ENCODE measurements around the gene PHF19. TPM values are rescaled to one million over a fixed set of nuclear protein-coding genes. Genes with fewer than 3 reads are reported as not detected.

Gene PHF19
- total and polyA plus RNA-seq, 2 of the 8 experiments (the other 6 are each of a cell fraction or from before 2014, with no cell fraction given), result 28.2 to 31.8 TPM

- Histone ChIP-seq H3K4me2 (ENCODE audit: insufficient read depth in 1 of 2, low read depth in 2 of 2, low read length in 2 of 2) (no peak overlapping the region), H2BK120ac (replicated peaks; ENCODE audit: low read depth, low read length) (no peak overlapping the region), H2BK20ac (ENCODE audit: low read length) (no peak overlapping the region), H3K36me3 (ENCODE audit: control insufficient read depth in 2 of 4, insufficient read depth in 4 of 4, low read length in 3 of 4) (peaks cover 0 to 24% (median 5%) of the 10 kb centered on the region in 4 experiments; a peak in 4 of 8 replicates), H3K23ac (ENCODE audit: insufficient read length) (no peak overlapping the region), H4K20me1 (replicated peaks in 1 of 2; ENCODE audit: control insufficient read depth in 1 of 2, insufficient read depth in 2 of 2, low read length in 2 of 2) (no peaks in the 10 kb centered on the region), H3K23me2 (ENCODE audit: low read depth, low read length) (no peaks in the 10 kb centered on the region), H3K79me2 (ENCODE audit: control insufficient read depth in 1 of 2, insufficient read depth in 2 of 2, low read length in 2 of 2) (no peaks in the 10 kb centered on the region), H3K27me3 (replicated peaks in 1 of 4; ENCODE audit: control insufficient read depth in 3 of 4, extremely low read depth in 1 of 4, insufficient read depth in 3 of 4, low read length in 3 of 4) (no peaks in the 10 kb centered on the region), H2AFZ (ENCODE audit: low read length) (no peak overlapping the region), H4K8ac (ENCODE audit: extremely low read depth, insufficient read depth, low read length) (no peak overlapping the region), H3K4me3 (ENCODE audit: extremely low read depth in 1 of 4, insufficient read depth in 2 of 4, low read depth in 3 of 4, low read length in 4 of 4) (no peak overlapping the region), H3K79me1 (ENCODE audit: low read depth, low read length) (no peaks in the 10 kb centered on the region), H2BK12ac (ENCODE audit: low read depth, low read length) (no peak overlapping the region), H2AK5ac (ENCODE audit: low read depth, low read length) (no peak overlapping the region), H3K4ac (replicated peaks; ENCODE audit: insufficient read length, low read depth, low read length) (no peak overlapping the region), H2BK5ac (ENCODE audit: low read depth, low read length) (no peak overlapping the region), H3K4me1 (replicated peaks in 1 of 4; ENCODE audit: control insufficient read depth in 3 of 4, insufficient read depth in 4 of 4, low read length in 3 of 4) (peaks cover 0 to 6% (median 4%) of the 10 kb centered on the region in 4 experiments; a peak in 4 of 7 replicates), H2BK15ac (ENCODE audit: low read length) (no peak overlapping the region), H3K18ac (ENCODE audit: extremely low read depth, low read length) (no peak overlapping the region), H4K5ac (ENCODE audit: insufficient read length, low read depth, low read length) (no peak overlapping the region), H3K56ac (replicated peaks; ENCODE audit: insufficient read length, low read depth, low read length) (no peak overlapping the region), H4K91ac (replicated peaks; ENCODE audit: insufficient read length, low read length) (no peak overlapping the region), H3K9me3 (ENCODE audit: insufficient read depth in 2 of 2, low read depth in 1 of 2, low read length in 1 of 2) (no peaks in the 10 kb centered on the region), H3K27ac (ENCODE audit: low read depth, low read length) (no peak overlapping the region), H3K9ac (replicated peaks in 1 of 4; ENCODE audit: extremely low read depth in 1 of 4, low read depth in 3 of 4, low read length in 3 of 4) (no peak overlapping the region), H3K14ac (ENCODE audit: insufficient read length) (no peak overlapping the region)
- TF ChIP-seq GABPA (IDR thresholded peaks at IDR 0.05; ENCODE audit: borderline replicate concordance, insufficient read depth, low read length), result no peak
- no peak for TF ChIP-seq RFX5 (IDR thresholded peaks at IDR 0.05; ENCODE audit: borderline replicate concordance, low read depth, low read length)
- no peak for TF ChIP-seq RNF2 (IDR thresholded peaks at IDR 0.05; ENCODE audit: borderline replicate concordance, low read depth, low read length, missing control alignments, poor library complexity, severe bottlenecking)
- TF ChIP-seq USF2 (IDR thresholded peaks at IDR 0.05; ENCODE audit: low read length), result no peak
- CTCF ChIA-PET (ENCODE audit: partially characterized antibody), result interaction anchor here (1.1 to 8.5 kb wide), 5 partner anchors 8 to 77 kb away, joined by 3 to 70 read pairs (median 4); no protein-coding TSS in a partner anchor
- no peak for FAIRE-seq
- no peak for DNase-seq (ENCODE audit: low read depth in 1 of 2, low spot score in 2 of 2)
- WGBS, 2 experiments (ENCODE audit: extremely low coverage in 1 of 2, insufficient coverage in 1 of 2, insufficient read length in 1 of 2, insufficient replicate concordance in 2 of 2, low coverage in 1 of 2, low lambda C conversion rate in 2 of 2, missing lambda C conversion rate in 1 of 2), result 88% methylated on average over 7 of the region's 7 CpGs; no CpG with 5 or more reads in 1 of the 2 experiments
- POLR2A ChIA-PET (ENCODE audit: partially characterized antibody), result interaction anchor here (0.8 to 11.0 kb wide), 4 partner anchors 10 to 59 kb away, joined by 3 to 61 read pairs (median 3); no protein-coding TSS in a partner anchor
Measured at GRCh38 chr9:120857481-120857880, 19.5 kb downstream of the PHF19 start.
